ENCODE measurements around the gene OTOF.

The OTOF gene

DNA sequence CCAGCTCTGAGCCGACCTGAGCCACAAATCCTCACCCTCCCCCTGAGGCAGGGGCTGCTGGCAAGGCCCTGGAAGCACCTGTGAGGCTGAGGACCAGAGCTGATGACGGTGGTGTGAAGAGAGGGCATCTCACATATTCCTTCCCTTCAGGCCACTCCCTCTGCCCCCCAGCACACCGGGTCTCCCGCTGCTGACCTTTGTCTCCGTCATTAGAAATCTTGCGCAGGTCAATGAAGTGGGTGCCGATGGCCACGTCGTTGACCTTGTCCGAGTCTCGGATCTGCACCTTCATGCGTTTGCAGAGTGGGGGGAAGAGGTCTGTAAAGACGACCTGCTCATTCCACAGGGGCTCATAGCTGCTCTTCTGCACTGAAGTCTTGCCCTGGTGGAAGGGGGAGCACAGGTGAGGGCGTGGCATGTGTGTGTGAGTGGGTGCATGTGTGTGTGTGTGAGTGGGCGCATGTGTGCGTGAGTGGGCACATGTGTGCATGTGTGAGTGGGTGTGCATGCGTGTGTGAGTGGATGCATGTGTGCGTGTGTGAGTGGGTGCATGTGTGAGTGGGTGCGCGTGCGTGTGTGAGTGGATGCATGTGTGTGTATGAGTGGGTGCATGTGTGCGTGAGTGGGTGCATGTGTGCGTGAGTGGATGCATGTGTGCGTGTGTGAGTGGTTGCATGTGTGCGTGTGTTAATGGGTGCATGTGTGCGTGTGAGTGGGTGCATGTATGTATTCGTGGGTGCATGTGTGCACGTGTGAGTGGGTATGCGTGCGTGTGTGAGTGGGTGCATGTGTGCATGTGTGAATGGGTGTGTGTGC lies 4.5 kb upstream of the OTOF start:
- Histone ChIP-seq H4K5ac (ENCODE audit: low read length) (no peak overlapping the region), H3K4ac (ENCODE audit: low read depth, low read length) (no peak overlapping the region), H2BK120ac (ENCODE audit: low read depth, low read length) (no peak overlapping the region), H2BK15ac (replicated peaks; ENCODE audit: low read depth) (no peak overlapping the region), H3K4me2 (ENCODE audit: low read length) (no peak overlapping the region), H2AK5ac (ENCODE audit: low read length) (no peak overlapping the region), H3K27me3 (ENCODE audit: insufficient read depth, low read length, poor library complexity) (no peaks in the 10 kb centered on the region), H3K36me3 (ENCODE audit: control insufficient read depth, insufficient read depth, low read length) (no peaks in the 10 kb centered on the region), H2BK5ac (ENCODE audit: low read length) (no peak overlapping the region), H3K18ac (ENCODE audit: low read length) (no peak overlapping the region), H3K79me1 (ENCODE audit: low read length) (no peaks in the 10 kb centered on the region), H3K4me3 (ENCODE audit: low read length) (no peak overlapping the region), H3K56ac (ENCODE audit: low read length) (no peak overlapping the region), H3K9ac (ENCODE audit: low read length) (no peak overlapping the region), H3K27ac (ENCODE audit: low read depth, low read length) (no peak overlapping the region), H3K23ac (ENCODE audit: low read length) (no peak overlapping the region), H4K8ac (ENCODE audit: low read depth, low read length) (no peak overlapping the region), H3K79me2 (ENCODE audit: control insufficient read depth, insufficient read depth, low read length) (no peaks in the 10 kb centered on the region), H3K4me1 (ENCODE audit: control insufficient read depth, low read depth, low read length) (no peaks in the 10 kb centered on the region)
- DNase-seq, result no peak
- no CpG with 5 or more reads among the region's 30 CpGs for WGBS (ENCODE audit: extremely low coverage, insufficient coverage, low lambda C conversion rate)

DNA sequence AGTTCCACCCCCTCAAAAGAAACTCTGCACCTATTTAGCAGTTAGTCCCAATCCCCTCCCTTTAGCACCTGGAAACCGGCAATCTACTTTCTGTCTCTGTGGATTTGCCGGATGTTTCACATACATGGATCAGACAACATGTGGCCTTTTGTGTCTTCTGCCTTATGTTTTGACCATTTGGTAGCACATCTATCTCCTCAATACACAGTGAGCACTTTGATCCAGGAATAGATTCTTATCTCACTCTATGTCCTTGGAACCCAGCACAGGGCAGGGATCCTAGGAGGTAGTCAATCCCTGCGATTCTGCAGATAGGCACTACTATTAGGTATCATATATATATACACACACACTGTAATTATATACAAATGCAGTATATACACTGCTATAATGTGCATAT lies 3.8 kb upstream of the OTOF start:
- Histone ChIP-seq H3K4ac (ENCODE audit: low read depth, low read length) (no peak overlapping the region), H2BK5ac (ENCODE audit: low read length) (no peak overlapping the region), H2AK5ac (ENCODE audit: low read length) (no peak overlapping the region), H3K4me3 (ENCODE audit: low read length) (no peak overlapping the region), H3K9ac (ENCODE audit: low read length) (no peak overlapping the region), H4K8ac (ENCODE audit: low read depth, low read length) (no peak overlapping the region), H3K56ac (ENCODE audit: low read length) (no peak overlapping the region), H3K18ac (ENCODE audit: low read length) (no peak overlapping the region), H3K27me3 (ENCODE audit: insufficient read depth, low read length, poor library complexity) (no peaks in the 10 kb centered on the region), H2BK15ac (replicated peaks; ENCODE audit: low read depth) (no peak overlapping the region), H3K79me2 (ENCODE audit: control insufficient read depth, insufficient read depth, low read length) (no peaks in the 10 kb centered on the region), H4K5ac (ENCODE audit: low read length) (no peak overlapping the region), H3K36me3 (ENCODE audit: control insufficient read depth, insufficient read depth, low read length) (no peaks in the 10 kb centered on the region), H3K79me1 (ENCODE audit: low read length) (no peaks in the 10 kb centered on the region), H3K4me2 (ENCODE audit: low read length) (no peak overlapping the region), H3K27ac (ENCODE audit: low read depth, low read length) (no peak overlapping the region), H3K4me1 (ENCODE audit: control insufficient read depth, low read depth, low read length) (no peaks in the 10 kb centered on the region), H3K23ac (ENCODE audit: low read length) (no peak overlapping the region), H2BK120ac (ENCODE audit: low read depth, low read length) (no peak overlapping the region)
- WGBS (ENCODE audit: extremely low coverage, insufficient coverage, low lambda C conversion rate), result no CpG with 5 or more reads among the region's 3 CpGs
- DNase-seq, result peak; percentile 61

DNA sequence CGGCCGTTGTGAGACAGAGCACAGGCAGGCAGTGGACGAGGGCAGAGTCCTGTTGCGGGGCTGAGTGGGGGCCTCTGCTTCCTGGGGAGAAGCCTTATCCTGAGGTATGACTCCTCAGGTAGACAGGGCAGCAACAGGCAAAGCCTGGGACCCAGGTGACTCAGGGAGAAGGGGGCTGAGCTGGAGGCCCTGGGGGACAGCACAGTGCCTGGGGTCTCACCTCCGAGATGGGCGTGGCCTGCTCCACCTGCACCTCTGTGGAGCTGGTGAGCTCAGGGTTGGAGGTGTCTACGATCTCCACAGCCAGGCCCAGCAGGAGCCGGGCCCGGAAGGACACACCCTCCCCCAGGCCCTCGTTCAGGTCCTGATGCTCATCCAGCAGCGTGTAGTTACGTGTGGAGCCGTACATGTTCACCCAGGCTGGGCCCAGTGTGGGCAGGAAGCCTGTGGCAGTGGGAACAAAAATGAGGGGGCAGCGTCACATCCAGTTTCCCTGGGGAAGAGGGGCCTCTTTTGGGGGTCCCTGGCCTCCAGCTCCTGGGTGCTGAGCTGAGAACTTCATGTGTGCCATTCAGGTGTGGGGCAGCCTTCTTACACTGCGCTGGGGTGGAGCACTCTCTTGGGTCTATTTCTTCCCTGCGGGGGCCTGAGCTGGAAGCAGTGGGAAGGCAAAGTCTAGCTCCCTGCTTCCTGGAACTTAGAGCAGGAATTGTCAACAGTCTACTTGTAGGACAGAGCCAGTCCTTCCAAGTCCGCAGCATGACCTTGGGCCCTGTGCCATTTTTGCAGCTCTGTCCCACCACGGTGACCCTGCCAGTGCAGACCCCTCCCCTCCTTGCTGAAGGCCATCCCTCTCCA lies 2.9 kb upstream of the OTOF start:
- H3K27ac ChIP-seq (ENCODE audit: low read depth, low read length), result no peak overlapping the region
- H3K79me1 ChIP-seq (ENCODE audit: low read length), result no peaks in the 10 kb centered on the region
- H3K18ac ChIP-seq (ENCODE audit: low read length), result no peak overlapping the region
- no peak overlapping the region for H2AK5ac ChIP-seq (ENCODE audit: low read length)
- no peak overlapping the region for H3K23ac ChIP-seq (ENCODE audit: low read length)
- no peaks in the 10 kb centered on the region for H3K27me3 ChIP-seq (ENCODE audit: insufficient read depth, low read length, poor library complexity)
- H3K4me1 ChIP-seq (ENCODE audit: control insufficient read depth, low read depth, low read length), result no peaks in the 10 kb centered on the region
- H3K36me3 ChIP-seq (ENCODE audit: control insufficient read depth, insufficient read depth, low read length), result no peaks in the 10 kb centered on the region
- H2BK5ac ChIP-seq (ENCODE audit: low read length), result no peak overlapping the region
- H2BK15ac ChIP-seq (replicated peaks; ENCODE audit: low read depth), result no peak overlapping the region
- H3K4me2 ChIP-seq (ENCODE audit: low read length), result no peak overlapping the region
- no peak overlapping the region for H3K56ac ChIP-seq (ENCODE audit: low read length)
- WGBS (ENCODE audit: extremely low coverage, insufficient coverage, low lambda C conversion rate), result no CpG with 5 or more reads among the region's 18 CpGs
- H4K5ac ChIP-seq (ENCODE audit: low read length), result no peak overlapping the region
- H2BK120ac ChIP-seq (ENCODE audit: low read depth, low read length), result no peak overlapping the region
- H4K8ac ChIP-seq (ENCODE audit: low read depth, low read length), result no peak overlapping the region
- no peak overlapping the region for H3K4me3 ChIP-seq (ENCODE audit: low read length)
- no peak overlapping the region for H3K4ac ChIP-seq (ENCODE audit: low read depth, low read length)
- H3K9ac ChIP-seq (ENCODE audit: low read length), result no peak overlapping the region
- no peak for DNase-seq
- no peaks in the 10 kb centered on the region for H3K79me2 ChIP-seq (ENCODE audit: control insufficient read depth, insufficient read depth, low read length)

DNA sequence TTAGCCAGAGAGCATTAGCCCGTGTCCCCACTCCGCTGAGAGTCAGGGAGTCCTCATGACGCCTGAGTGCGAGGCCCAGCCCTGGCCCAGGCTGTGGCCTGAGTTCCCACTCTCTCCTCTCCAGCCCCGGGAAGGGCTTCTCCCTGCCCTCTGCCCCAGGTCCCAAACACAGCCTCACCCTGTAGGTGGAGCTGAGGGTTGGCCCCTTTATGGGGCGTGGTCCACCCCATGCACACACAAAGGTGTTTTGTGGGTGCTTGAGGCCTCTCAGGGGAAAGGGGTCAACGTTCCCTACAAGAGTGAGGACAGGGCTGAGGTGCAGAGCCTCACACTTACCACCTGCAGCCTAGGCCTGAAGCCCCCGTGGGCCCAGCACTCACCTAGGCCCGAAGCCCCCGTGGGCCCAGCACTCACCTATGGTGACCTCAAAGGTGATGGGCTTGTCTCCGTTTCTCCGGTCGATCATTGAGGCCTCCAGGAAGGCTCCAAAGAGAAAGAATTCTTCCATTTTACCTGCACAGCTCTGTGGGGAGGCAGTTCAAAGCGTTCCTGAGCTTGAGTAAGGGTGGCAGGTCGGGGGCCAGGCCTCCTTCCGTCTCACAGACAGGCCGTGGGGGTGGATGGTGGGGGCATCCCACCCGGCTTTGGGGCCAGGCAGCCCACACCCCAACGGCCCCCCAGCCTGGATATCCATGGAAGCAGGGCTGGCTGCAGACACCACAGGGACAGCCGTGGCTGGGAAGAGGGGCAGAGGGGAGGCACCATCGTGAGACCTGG lies 2.1 kb upstream of the OTOF start:
- Histone ChIP-seq H3K27ac (ENCODE audit: low read depth, low read length) (no peak overlapping the region), H4K5ac (ENCODE audit: low read length) (no peak overlapping the region), H2BK120ac (ENCODE audit: low read depth, low read length) (no peak overlapping the region), H3K56ac (ENCODE audit: low read length) (peak overlapping the region; percentile 25), H3K4ac (ENCODE audit: low read depth, low read length) (no peak overlapping the region), H3K4me2 (ENCODE audit: low read length) (no peak overlapping the region), H3K9ac (ENCODE audit: low read length) (no peak overlapping the region), H3K18ac (ENCODE audit: low read length) (no peak overlapping the region), H4K8ac (ENCODE audit: low read depth, low read length) (no peak overlapping the region), H3K79me2 (ENCODE audit: control insufficient read depth, insufficient read depth, low read length) (no peaks in the 10 kb centered on the region), H2BK15ac (replicated peaks; ENCODE audit: low read depth) (no peak overlapping the region), H3K23ac (ENCODE audit: low read length) (no peak overlapping the region), H2BK5ac (ENCODE audit: low read length) (no peak overlapping the region), H3K4me1 (ENCODE audit: control insufficient read depth, low read depth, low read length) (no peaks in the 10 kb centered on the region), H3K36me3 (ENCODE audit: control insufficient read depth, insufficient read depth, low read length) (no peaks in the 10 kb centered on the region), H3K27me3 (ENCODE audit: insufficient read depth, low read length, poor library complexity) (no peaks in the 10 kb centered on the region), H3K79me1 (ENCODE audit: low read length) (no peaks in the 10 kb centered on the region), H3K4me3 (ENCODE audit: low read length) (no peak overlapping the region), H2AK5ac (ENCODE audit: low read length) (no peak overlapping the region)
- WGBS (ENCODE audit: extremely low coverage, insufficient coverage, low lambda C conversion rate), result no CpG with 5 or more reads among the region's 21 CpGs
- DNase-seq, result no peak

DNA sequence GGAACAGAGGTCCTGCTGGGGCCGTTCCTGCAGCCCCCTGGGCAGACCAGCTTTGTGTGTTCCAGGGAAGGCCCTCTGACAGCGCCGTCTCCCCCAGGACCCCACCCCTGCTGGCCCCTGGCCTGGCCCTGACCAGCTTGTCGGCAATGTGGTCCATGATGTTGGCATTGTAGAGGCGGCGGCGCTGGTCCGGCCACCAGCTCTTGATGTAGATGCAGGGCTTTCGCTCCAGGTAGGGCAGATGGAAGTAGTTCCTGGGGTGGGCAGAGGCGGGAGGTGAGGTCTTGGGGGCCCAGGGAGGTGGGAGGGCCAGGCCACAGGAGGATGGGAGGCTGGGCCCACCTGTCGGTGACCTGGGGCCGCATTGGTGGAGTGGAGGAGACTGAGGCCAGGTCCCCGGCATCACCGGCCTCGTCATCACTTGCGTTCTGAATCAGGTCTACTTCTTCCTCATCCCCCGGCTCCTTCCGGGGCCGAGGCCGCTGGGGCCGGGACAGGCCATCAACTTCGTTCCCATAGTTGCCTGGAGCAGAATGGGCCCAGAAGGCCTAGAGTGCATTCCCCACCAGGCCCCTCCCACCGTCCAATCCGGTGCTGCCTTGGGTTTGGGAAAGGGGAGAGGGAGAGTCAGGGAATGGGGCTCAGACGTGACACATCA lies 1.3 kb upstream of the OTOF start:
- no peak overlapping the region for H4K5ac ChIP-seq (ENCODE audit: low read length)
- no peaks in the 10 kb centered on the region for H3K4me1 ChIP-seq (ENCODE audit: control insufficient read depth, low read depth, low read length)
- H2BK120ac ChIP-seq (ENCODE audit: low read depth, low read length), result no peak overlapping the region
- DNase-seq, result no peak
- H3K23ac ChIP-seq (ENCODE audit: low read length), result no peak overlapping the region
- WGBS (ENCODE audit: extremely low coverage, insufficient coverage, low lambda C conversion rate), result no CpG with 5 or more reads among the region's 25 CpGs
- no peak overlapping the region for H2BK5ac ChIP-seq (ENCODE audit: low read length)
- H3K4me3 ChIP-seq (ENCODE audit: low read length), result no peak overlapping the region
- H2AK5ac ChIP-seq (ENCODE audit: low read length), result no peak overlapping the region
- H3K56ac ChIP-seq (ENCODE audit: low read length), result peak overlapping the region; percentile 25
- H4K8ac ChIP-seq (ENCODE audit: low read depth, low read length), result no peak overlapping the region
- H2BK15ac ChIP-seq (replicated peaks; ENCODE audit: low read depth), result no peak overlapping the region
- no peak overlapping the region for H3K27ac ChIP-seq (ENCODE audit: low read depth, low read length)
- no peak overlapping the region for H3K4ac ChIP-seq (ENCODE audit: low read depth, low read length)
- no peaks in the 10 kb centered on the region for H3K27me3 ChIP-seq (ENCODE audit: insufficient read depth, low read length, poor library complexity)
- no peaks in the 10 kb centered on the region for H3K36me3 ChIP-seq (ENCODE audit: control insufficient read depth, insufficient read depth, low read length)
- H3K18ac ChIP-seq (ENCODE audit: low read length), result no peak overlapping the region
- no peaks in the 10 kb centered on the region for H3K79me2 ChIP-seq (ENCODE audit: control insufficient read depth, insufficient read depth, low read length)
- no peak overlapping the region for H3K9ac ChIP-seq (ENCODE audit: low read length)
- no peaks in the 10 kb centered on the region for H3K79me1 ChIP-seq (ENCODE audit: low read length)
- H3K4me2 ChIP-seq (ENCODE audit: low read length), result no peak overlapping the region

Data from mesendoderm (in vitro differentiated cells).